DMS53 treated with DMSO at 0.1 percent for 48 hours (cell line): ENCODE data around the gene TMEM253.

Experiments
- DNase-seq: peaks from one replicate; lab custom pipeline; 2025; ENCODE audit not compliant: unreplicated experiment; lab: John Stamatoyannopoulos, UW

The TMEM253 gene

DNA sequence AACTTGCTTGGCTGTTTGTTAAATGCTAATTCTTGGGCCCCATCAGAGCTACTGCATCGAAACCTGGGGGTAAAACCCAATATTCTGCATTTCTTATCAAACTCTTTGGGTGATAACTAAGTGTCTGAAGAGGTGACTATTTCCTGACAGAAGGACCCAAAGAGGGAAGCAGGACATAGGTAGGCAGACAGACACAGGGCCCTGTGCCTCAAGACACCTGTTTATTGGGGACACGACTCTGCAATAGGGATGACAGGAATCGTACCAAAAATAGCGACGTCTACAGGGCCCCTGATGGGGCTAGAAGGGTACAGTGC, 11.0 kb upstream of the TMEM253 start:
- no peak for DNase-seq

DNA sequence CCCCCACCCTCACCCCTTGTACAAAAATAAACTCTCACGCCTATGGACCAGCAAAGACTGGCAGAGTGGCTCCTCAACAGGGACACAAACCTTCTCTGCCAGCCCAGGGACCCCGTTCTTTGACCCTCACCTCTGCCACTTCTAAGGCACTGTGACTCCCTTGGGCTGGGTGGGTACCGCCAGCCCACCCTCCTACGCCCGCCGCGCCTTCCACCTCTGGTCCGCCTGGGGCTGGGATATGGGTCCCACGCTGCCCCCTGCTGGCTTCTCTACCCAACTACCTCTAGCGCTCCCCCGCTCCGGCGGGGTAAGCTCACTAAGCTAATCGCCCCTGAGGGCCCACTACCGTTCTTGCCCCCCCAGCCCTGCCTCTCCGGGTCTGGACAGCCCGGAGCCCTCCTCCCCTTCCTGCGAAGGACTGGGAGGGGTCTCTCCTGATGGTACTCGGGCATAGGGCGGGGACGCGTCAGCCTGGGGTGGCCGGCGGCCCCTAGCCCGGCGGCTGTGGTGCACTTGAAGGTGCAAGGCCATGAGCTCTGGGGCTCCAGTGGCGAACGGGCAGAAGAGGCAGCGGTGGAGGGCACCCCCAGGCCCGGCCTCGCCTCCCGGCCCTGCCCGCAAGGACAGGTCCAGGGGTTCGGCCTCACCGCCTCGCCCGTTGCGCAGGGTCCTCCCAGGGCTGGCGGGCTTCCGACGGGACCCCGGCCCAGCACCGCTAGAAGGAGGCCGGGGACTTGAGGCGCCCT, 10.5 kb upstream of the TMEM253 start:
- no peak for DNase-seq

DNA sequence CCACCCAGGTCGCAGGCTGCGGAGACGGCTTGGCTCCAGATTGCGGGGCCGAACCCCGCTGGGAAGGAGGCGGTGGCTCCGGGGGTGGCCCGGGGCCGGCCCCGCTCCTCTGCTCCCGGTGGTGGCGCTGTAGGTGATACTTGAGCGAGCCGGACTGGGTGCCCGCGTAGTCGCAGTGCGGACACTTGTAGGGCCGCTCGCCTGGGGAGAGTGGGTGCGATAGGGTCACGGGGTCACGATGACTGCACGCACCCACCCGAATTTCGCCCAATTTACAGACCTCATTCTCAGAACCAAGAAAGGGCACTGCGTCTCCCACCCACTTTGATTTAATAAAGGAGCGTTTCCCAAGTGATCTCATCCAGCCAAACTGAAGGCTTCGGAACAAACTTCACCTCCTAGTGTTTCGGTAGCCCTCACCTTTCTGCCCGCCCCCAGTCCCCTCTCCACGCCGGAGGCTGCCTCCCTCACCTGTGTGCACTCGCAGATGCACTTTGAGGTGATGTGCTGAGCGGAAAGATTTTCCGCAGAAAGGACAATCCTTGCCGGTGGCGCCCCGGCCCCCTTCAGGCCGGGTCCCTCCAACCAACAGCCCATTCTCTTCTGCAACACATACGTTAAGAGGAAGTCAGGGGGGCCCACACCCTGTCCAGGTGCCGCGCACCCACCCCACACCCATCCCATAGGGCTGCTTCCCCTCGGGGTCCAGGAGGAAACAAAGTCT, 9.8 kb upstream of the TMEM253 start:
- no peak for DNase-seq

DNA sequence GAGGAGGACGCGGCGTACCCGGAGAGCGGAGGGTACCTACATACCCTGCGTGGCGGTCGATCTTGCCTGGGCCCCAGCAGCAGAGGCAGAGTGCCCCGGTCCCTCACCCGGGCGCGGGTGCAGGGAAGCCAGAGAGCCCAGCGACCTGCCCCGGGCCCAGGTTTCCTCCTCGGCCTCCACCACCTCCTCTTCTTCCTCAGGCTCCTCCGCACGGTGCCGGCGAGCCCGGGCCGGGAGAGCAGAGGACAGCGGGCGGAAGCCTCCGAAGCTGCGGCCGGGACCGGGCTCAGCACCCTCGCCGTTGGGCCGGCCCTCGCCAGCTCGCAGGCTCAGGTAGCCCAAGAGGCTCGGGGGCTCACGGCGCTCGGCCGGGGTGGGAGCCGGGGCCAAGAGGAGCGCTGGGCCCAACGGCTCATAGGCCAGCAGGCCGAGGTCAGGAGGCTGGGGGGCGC, 9.0 kb upstream of the TMEM253 start:
- DNase-seq = no peak

DNA sequence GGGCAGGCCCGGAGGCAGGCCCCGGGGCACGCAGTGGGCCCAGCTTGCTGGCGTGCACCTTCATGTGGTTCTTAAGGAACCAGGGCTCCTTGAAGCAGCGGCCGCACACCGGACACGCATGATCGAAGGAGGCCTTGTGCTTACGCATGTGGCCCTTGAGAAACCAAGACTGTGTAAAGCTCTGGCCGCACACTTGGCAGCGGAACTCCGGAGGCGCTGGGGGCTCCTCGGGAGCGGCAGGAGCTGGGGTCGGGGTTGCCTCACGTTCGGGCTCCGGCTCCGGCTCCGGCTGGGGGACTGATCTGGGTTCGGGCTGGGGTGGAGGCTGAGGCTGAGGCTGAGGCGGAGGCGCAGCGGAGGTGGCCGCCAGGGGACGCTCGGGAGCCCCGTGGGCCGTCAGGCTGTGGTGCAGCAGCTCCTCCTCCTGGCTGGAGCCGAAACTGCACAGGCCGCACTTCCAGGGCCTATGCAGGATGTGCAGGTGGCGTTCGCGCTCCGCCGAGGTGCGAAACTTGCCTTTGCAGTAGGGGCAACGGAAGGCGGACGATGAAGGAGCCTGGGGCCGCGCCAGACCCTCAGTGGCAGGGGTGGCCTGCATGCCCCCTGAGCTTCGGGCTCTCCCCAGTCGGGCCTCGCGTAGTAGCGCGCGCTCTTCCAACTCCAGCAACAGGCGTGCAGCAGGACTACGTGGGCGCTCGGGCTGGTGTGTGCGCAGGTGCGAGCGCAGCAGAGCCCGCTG, 8.4 kb upstream of the TMEM253 start:
- DNase-seq = no peak

DNA sequence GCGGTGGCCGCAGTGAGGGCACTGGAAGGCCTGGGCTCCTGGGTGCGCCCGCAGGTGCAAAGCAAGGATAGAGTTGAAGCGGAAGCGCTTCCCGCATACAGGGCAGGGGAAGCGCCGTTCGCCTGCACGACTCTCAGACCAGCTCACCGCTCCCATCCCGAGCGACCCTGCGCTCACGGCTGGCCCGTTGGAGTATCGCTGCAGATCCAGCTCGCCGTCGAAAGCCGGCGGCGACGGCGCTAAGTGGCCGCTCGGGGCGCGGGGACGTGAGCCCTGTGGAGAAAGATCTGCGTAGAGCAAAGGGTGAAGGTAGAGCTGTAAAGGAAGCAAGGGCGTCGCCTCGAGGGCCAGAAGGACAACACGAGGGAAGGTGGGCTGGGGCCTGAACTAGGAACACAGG, 7.8 kb upstream of the TMEM253 start:
- DNase-seq = no peak

DNA sequence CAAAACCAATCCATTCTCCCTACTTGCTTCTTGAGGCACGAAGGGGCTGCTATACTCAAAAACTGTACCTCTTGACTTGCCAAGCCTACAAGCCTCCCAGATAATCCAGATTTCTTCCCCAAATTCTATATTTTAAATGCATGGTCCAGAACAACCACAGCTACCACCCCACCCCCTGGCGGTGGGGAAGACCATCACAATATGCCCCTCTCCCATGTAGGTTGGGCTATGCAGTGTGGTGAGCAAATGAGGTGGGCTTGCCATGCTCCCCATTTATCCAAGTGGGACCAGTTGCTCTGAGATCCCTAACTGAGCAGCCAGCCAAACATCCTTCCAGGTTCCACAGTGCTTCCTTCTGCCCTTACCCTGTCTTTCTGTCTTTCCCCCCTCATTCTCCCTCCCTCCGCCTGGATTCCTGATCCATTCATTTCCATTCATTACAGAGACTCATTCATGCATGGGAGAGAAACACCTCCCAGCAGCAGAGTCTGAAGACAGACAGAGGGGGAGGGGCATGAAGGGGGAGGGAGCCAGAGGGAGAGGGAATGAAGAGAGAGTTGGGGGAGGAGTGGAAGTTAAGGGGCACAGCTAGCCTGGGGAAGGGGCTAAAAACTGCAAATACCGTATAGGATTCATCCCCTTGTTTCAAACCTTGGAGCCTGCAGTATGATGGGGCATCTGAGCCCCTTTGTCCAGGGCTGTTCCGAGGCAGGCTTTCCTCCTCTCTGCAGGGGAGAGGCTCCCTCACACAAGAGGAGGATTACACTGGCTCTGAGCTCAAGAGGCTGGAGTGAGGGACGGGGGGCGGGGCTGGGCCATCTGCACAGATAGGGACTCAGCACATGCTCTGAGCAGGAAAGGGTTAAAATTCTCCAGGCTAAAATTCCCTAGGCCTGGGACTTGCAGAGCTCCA, 6.8 kb upstream of the TMEM253 start:
- DNase-seq = no peak

DNA sequence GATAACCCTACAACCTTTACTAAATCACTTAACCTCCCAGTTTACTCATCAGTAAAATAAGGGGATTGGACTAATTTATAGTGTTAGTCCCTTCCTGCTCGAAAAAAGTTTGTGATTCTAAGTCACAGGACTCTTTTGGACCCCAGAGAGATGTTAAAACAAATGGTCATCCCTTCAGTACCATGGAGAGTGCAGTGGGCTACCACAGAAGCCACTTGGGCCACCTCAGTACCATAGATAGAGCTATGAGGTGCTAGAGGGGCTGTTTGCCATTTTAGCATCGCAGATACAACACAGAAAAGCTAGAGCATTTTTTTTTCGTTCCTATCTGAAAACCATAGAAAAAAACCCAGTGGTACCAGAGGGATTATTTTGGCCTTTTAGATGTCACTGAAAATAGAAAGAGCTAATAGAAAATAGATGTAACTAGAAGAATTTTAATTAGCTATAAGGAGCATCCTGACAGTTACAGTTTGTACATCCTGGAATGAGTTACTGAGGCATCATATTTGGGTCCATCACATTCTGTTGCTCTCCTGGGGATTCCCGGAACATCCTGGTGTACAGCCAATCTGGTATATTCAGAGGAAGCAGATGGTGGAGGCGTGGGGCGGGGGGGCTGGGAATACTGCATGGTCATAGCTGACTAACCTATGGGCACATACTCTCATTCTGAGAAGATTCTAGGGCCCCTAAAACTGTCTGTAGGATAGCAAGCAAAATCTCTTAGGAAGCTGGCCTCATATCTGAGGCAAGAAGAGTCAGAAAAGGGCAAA, 5.2 kb upstream of the TMEM253 start:
- no peak for DNase-seq

DNA sequence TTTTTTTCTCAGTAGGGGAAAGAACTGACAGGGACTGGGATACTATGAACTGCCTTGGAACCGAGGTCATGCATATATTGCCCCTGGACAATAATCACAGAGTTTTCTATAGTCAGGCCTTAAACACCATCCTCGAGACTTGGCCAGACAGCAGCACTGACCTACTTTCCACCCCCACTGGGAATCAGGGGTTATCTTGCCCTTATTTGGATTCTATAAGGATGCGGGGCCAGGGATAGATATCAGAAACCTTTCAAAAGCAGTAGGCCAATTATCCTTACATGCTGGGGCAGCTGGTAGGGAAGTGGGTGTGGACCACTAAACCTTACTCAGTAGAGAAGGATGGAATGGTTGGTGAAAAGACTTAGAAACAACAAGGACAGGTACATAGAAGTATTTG, 4.4 kb upstream of the TMEM253 start:
- DNase-seq = no peak

DNA sequence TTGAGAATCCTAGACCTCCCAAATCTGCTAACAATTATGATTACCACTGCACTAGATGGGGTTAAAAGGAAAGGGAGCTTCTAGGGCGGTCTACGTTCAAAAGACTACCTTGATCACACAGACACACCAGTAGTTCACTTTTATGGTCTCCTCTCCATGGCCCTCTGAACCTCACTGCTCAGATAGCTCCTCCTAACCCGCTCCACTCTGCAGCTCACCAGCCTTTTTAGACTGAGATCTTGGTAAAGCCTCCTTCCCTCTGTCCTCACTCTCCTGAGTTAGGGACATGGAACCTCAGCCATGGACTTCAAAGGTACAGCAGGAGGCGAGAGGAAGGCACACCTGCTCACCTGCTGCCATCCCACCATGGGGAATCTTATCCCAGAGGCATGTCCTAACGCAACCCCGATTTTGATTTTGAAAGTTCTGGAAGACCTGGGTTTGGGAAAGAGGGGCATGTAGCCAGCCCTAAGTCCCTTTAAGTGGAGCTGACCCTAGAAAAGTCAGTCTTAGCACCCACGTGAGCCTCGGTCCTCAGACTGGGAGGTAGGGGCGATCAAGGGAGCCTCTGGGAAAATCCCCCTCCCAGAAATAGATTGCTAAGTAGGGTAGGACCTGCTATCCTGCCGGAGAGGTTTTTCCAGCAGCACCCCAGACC, 3.8 kb upstream of the TMEM253 start:
- DNase-seq = no peak

DNA sequence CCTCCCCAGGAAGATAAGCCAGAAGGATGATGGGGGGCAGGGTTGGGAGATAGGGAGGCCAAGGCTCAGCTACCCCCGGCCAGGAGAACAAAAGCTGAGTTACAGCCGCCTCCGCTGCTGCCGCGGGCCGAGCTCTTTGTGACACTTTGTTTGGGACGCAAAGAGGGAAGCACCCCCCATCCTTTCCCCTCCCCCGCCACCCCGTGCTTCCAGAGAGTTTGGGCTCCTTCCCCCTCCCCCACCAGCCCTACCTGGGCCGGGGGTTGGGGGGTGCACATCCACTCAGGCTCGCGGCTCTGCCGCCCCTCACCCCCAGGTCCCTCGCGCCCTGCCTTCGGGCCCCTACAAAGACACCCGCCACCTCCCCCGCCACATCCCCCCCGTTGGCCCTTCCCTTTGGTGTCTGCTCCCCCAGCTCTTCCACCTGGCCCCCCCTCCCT, 3.2 kb upstream of the TMEM253 start:
- no peak for DNase-seq

DNA sequence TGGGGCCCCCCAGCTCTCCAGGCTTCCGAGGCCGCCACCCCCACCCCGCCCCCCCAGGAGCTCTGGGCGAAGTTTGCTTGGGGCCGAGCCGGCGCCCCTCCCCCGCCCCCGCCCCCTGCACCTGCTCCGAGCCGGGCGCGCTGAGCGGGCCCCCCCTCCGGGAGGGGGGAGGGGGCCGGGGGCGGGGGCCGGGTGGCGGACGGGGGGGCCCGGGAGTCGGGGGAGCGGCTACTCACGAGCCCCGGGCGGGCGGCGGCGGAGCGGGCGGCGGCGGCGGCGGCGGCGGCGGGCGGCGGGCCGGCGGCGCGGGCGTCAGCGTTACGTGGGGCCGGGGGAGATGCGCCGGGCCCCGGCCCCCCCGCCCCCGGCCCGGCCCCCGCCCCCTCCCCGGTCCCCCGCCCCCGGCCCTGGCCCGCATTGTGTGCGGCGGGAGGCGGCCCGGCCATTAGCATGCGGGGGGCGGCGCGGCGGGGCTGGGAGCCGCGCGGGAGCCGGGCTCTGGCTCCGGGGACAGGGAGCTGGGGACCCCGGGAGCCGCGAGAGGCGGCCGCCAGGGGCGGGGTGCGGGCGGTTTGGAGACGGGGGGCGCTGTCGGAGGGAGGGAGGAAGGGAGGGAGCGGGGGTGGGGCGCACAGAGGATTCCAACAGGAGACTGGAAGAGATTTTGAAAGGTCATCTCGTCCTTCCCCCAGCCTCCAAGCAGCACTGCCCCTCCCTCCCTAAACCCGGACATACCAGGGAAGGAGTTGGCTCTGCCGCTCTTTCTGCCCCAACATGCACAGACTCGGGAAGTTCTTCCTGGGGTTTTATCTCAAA, 2.6 kb upstream of the TMEM253 start, which contains the start of gene ZNF219:
Gene ZNF219 (minus strand): TSS at position 580 of the 816 bp plus-strand sequence. CDS start 5,064 bp downstream, outside the sequence.
- peak; percentile 5 for DNase-seq

DNA sequence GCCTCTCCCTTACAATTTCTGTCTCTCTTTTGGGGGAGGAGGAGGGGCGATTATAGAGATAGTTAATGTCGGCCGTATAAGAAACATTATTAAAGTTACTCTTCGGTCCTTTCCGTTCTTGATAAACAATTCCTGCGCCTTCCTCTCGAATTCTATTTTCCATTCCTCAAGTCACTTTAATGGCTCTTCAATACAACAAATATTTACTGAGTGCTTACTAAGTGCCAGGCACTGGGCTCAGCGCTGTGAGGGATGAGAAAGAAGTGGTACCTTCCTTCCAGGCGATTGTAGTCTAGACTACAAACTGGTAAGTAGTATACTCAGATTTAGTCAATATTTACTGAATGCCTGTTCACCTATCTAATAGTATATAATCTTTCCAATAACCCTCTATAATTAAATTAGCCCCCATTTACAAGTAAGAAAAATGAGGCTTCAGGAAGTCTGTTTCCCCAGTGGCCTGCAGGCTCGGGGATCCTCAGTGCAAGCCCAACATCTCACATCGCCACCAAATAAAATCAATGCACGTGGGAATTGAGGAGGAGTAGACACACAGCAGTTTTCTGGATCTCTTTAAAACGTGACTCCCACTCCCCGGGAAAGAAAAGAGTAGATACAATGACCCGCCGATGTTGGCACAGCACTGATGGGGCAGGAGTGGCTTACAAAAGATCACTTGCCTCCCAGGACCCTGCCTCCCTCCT, 1.8 kb upstream of the TMEM253 start:
- no peak for DNase-seq

DNA sequence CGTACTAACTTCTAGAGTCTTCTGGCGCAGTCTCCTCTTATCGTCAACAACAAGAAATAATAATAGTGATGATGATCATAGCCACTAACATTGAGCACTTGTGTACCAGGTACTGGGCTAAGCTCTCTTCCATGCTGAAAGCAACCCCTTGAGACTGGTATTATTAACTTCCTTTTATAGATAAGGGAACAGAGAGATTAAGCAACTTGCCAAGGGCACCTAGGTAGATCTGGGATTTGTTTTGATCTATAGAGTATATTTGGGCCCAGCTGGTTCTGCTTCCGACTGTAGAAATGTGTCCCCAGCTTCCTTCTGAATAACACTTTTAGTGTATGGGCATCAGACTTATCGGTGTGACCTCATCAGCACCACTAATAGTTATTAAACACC, 1.3 kb upstream of the TMEM253 start:
- no peak for DNase-seq

DNA sequence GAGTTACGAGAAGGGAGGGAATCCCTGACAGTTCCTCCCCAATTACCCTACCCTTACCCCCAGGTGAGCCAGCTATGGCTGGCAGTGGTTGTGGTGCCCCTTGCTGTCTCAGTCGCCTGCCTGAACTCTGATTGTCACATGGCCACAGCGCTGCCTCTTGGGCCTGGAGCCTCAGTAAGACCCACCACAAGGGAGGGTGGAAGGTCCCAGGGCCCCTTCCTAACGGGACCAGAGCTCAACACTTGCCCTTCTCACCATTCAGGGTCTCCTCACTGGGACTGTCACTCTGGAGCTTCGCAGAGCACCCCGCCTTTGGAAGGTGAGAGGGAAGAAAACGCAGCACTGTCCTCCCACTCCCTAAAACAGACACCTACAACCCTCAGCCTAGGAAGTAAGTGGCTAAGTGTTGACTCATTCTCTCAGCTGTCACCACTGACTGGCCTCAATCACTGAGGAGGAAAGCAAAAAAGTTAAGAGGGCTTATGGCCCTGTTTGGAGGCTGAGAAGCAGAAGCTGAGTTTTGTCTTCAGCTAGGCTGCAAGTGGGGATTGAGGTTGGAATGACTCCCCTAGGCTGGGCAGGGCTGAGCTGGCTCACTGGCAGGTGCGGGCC, 1.0 kb downstream of the TMEM253 start:
- no peak for DNase-seq

DNA sequence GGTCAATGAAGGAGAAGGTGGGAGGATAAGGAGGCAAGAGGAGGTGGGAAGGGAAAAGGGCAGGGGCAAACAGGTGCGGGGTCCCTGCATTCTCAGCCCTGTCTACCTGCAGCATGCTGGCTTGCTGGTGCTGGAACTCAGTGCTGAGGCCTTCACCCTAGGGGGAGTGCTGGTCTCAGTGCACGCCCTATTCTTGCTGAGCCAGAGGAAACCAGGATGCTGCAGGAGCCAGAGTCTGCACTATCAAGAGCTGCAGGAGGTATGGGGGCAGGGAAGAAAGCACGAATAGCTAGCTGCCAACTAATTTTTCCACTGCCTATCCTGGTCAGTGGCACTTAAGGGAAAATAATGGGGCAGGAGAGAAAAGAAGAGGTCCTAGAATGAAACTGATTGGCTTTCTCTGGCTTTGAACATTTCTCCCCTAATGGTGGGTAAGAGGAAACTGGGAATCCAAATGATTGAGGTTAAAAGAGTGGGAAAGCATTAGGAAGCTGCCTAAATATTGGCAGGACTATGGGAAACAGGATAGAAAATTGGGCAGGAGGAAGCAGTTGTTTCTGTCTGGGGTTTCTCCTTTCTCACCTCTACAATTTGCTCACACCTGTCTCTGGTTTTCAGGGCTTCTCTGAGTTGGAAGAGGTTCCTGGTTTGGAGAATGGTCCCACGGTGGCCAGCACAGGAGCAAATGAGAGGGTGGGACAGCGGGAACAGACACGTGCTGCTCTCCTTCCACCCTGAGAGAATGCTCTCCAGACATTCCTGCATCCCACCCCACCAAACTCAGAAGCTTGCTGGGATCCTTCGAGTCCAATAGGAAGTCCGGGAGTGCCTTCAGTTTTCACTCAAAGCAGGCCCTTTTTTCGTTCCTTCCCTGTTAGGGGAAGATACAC, 1.9 kb downstream of the TMEM253 start:
- no peak for DNase-seq

DNA sequence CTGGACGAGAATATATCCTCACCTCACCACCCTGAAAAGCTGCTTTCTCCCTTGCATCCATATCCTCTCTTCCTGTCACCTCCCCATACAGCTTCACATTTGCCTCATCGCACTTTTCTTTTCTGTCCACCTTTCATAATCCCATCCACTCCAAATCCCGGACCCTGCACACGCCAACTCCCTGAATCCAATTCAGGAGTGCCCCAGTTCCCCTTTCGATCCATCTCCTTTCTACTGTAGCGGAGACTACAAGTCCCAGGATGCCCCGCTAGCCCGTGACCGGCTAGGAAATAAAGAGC, 2.5 kb downstream of the TMEM253 start:
- no peak for DNase-seq
